ENCODE results near the gene LRRC70. TPM values are rescaled to one million over a fixed set of nuclear protein-coding genes. Genes with fewer than 3 reads are reported as not detected.
"Not testable (repeated sequence)": the region's sequence is repeated elsewhere in the genome, so short reads cannot be mapped to it uniquely, and the experiment has no call there.

Gene LRRC70
- total RNA-seq, 1 experiment from 2014 or later: 0.54 TPM

- no peak overlapping the region for H3K27ac Mint-ChIP-seq (ENCODE audit: low read depth, unreplicated experiment)
- no peaks in the 10 kb centered on the region for H3K9me3 Mint-ChIP-seq (ENCODE audit: unreplicated experiment)
- CTCF ChIA-PET: no interaction called here
- POLR2A ChIA-PET: no interaction called here
- no peak overlapping the region for H3K4me3 Mint-ChIP-seq (ENCODE audit: unreplicated experiment)
- intact Hi-C loops (cut with micrococcal nuclease): no loop called here
- peaks cover 15% of the 10 kb centered on the region for H3K36me3 Mint-ChIP-seq (ENCODE audit: insufficient read depth, unreplicated experiment)
- TF ChIP-seq, protein P1, sequence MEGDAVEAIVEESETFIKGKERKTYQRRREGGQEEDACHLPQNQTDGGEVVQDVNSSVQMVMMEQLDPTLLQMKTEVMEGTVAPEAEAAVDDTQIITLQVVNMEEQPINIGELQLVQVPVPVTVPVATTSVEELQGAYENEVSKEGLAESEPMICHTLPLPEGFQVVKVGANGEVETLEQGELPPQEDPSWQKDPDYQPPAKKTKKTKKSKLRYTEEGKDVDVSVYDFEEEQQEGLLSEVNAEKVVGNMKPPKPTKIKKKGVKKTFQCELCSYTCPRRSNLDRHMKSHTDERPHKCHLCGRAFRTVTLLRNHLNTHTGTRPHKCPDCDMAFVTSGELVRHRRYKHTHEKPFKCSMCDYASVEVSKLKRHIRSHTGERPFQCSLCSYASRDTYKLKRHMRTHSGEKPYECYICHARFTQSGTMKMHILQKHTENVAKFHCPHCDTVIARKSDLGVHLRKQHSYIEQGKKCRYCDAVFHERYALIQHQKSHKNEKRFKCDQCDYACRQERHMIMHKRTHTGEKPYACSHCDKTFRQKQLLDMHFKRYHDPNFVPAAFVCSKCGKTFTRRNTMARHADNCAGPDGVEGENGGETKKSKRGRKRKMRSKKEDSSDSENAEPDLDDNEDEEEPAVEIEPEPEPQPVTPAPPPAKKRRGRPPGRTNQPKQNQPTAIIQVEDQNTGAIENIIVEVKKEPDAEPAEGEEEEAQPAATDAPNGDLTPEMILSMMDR (IDR thresholded peaks at IDR 0.05; ENCODE audit: unreplicated experiment): no peak
- H3K27me3 Mint-ChIP-seq (ENCODE audit: insufficient read depth, unreplicated experiment): no peaks in the 10 kb centered on the region
- no TSS peak for BruUV-seq (replicated peaks)
- DNase-seq (ENCODE audit: unreplicated experiment): no peak
- no peaks in the 10 kb centered on the region for H3K4me1 Mint-ChIP-seq (ENCODE audit: insufficient read depth, unreplicated experiment)
Measured at GRCh38 chr5:62617943-62618342, 39.3 kb downstream of the LRRC70 start.

DNA sequence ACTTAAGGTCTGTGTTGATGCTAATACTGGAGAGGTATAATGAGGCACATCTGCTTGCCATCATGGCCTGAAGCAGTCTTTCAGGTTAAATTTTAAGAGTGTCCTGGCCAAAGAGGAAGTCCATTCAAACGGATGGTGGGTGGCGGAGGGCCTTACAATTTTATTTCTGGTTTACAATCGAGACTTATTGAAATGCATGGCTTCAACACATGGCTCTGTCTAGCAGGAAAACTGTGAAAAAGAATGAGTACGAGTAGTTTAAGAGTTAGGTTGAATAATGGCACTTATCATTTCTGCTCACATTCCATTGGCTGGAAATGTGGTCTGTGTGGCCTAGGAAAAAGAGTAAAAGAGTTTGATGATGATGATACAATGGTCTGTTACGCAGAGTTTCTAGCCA, 42.1 kb downstream of the LRRC70 start:
- DNase-seq (ENCODE audit: unreplicated experiment): no peak
- intact Hi-C loops (cut with micrococcal nuclease): no loop called here
- Mint-ChIP-seq H3K36me3 (ENCODE audit: insufficient read depth, unreplicated experiment) (peaks cover 9% of the 10 kb centered on the region), H3K9me3 (ENCODE audit: unreplicated experiment) (no peaks in the 10 kb centered on the region), H3K27me3 (ENCODE audit: insufficient read depth, unreplicated experiment) (no peaks in the 10 kb centered on the region), H3K27ac (ENCODE audit: low read depth, unreplicated experiment) (no peak overlapping the region), H3K4me3 (ENCODE audit: unreplicated experiment) (no peak overlapping the region), H3K4me1 (ENCODE audit: insufficient read depth, unreplicated experiment) (no peaks in the 10 kb centered on the region)
- ChIA-PET CTCF (no interaction called here), POLR2A (no interaction called here)
- BruUV-seq (replicated peaks): no TSS peak
- TF ChIP-seq, protein P1 (IDR thresholded peaks at IDR 0.05; ENCODE audit: unreplicated experiment): no peak

- intact Hi-C loops (cut with micrococcal nuclease): no loop called here
- H3K4me1 Mint-ChIP-seq (ENCODE audit: insufficient read depth, unreplicated experiment): no peaks in the 10 kb centered on the region
- ChIA-PET CTCF (no interaction called here), POLR2A (no interaction called here)
- TF ChIP-seq, protein P1 (IDR thresholded peaks at IDR 0.05; ENCODE audit: unreplicated experiment): no peak
- DNase-seq (ENCODE audit: unreplicated experiment): no peak
- H3K9me3 Mint-ChIP-seq (ENCODE audit: unreplicated experiment): no peaks in the 10 kb centered on the region
- H3K4me3 Mint-ChIP-seq (ENCODE audit: unreplicated experiment): no peak overlapping the region
- H3K36me3 Mint-ChIP-seq (ENCODE audit: insufficient read depth, unreplicated experiment): peaks cover 7% of the 10 kb centered on the region
- H3K27me3 Mint-ChIP-seq (ENCODE audit: insufficient read depth, unreplicated experiment): no peaks in the 10 kb centered on the region
- no TSS peak for BruUV-seq (replicated peaks)
- H3K27ac Mint-ChIP-seq (ENCODE audit: low read depth, unreplicated experiment): no peak overlapping the region
Measured at GRCh38 chr5:62621280-62621679, 42.7 kb downstream of the LRRC70 start.

DNA sequence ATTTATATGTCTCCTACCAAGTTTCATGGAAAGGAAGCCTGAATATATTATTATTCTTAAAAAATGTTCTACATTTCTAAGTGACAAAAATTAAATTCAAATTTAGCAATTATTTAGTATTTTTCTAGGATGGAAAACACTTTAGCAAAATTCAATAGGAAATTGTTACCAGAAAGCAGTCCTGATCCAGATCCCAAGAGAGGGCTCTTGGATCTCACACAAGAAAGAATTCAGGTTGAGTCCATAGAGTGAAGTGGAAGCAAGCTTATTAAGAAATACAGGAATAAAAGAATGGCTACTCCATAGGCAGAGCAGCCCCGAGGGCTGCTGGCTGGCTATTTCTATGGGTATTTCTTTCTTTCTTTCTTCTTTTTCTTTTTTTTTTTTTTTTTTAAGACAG, 44.7 kb downstream of the LRRC70 start:
- intact Hi-C loops (cut with micrococcal nuclease): no loop called here
- no TSS peak for BruUV-seq (replicated peaks)
- Mint-ChIP-seq H3K4me1 (ENCODE audit: insufficient read depth, unreplicated experiment) (no peaks in the 10 kb centered on the region), H3K27ac (ENCODE audit: low read depth, unreplicated experiment) (no peak overlapping the region), H3K36me3 (ENCODE audit: insufficient read depth, unreplicated experiment) (peaks cover 19% of the 10 kb centered on the region), H3K4me3 (ENCODE audit: unreplicated experiment) (no peak overlapping the region), H3K27me3 (ENCODE audit: insufficient read depth, unreplicated experiment) (no peaks in the 10 kb centered on the region), H3K9me3 (ENCODE audit: unreplicated experiment) (no peaks in the 10 kb centered on the region)
- TF ChIP-seq, protein P1 (IDR thresholded peaks at IDR 0.05; ENCODE audit: unreplicated experiment): no peak
- POLR2A ChIA-PET: no interaction called here
- CTCF ChIA-PET: interaction anchor here (0.7 to 1.6 kb wide), 2 partner anchors 37 to 154 kb away, joined by 3 to 4 read pairs; no protein-coding TSS in a partner anchor
- no peak for DNase-seq (ENCODE audit: unreplicated experiment)

DNA sequence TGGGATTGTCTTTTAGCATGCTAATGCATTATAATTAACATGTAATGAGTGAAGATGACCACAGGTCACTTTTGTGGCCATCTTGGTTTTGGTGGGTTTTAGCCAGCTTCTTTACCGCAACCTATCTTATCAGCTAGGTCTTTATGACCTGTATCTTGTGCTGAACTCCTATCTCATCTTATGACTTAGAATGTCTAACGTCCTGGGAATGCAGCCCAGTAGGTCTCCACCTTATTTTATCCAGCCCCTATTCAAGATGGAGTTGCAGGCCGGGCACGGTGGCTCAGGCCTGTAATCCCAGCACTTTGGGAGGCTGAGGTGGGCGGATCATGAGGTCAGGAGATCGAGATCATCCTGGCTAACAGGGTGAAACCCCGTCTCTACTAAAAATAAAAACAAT, 45.8 kb downstream of the LRRC70 start:
- H3K27me3 Mint-ChIP-seq (ENCODE audit: insufficient read depth, unreplicated experiment); DNase-seq (ENCODE audit: unreplicated experiment); BruUV-seq (replicated peaks); intact Hi-C loops (cut with micrococcal nuclease); H3K27ac Mint-ChIP-seq (ENCODE audit: low read depth, unreplicated experiment); H3K4me1 Mint-ChIP-seq (ENCODE audit: insufficient read depth, unreplicated experiment); H3K4me3 Mint-ChIP-seq (ENCODE audit: unreplicated experiment); POLR2A ChIA-PET; H3K9me3 Mint-ChIP-seq (ENCODE audit: unreplicated experiment); CTCF ChIA-PET: not testable (repeated sequence)
- peaks cover 26% of the 10 kb centered on the region for H3K36me3 Mint-ChIP-seq (ENCODE audit: insufficient read depth, unreplicated experiment)

Data from MCF 10A (cell line).